ENCODE measurements around the gene FECH.

DNA sequence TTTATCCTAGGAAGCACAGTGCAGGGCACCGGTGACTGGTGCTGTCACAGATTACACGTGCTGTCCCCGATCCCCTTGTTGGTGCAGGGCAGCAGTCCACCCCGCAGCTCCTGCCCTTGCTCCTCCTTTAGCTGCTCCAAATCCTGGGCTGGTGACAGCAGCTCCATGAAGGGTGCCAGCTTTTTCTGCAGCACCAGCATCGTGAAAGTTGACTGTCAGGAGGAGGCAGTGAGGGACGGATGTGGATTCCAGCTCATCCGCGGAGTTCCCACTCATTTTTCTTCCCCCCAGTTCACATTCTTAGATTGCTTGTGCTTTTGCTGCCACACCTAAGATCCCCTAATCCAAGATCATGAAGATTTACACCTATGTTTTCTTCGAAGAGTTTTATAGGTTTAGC is 83.9 kb downstream of the FECH start:
- TF ChIP-seq EZH2 (IDR thresholded peaks at IDR 0.05): no peak
- TF ChIP-seq POLR2AphosphoS5 (IDR thresholded peaks at IDR 0.05; ENCODE audit: borderline replicate concordance, low read depth, low read length): no peak
